Fibroblast of villous mesenchyme (primary cell): ENCODE data around the gene BRD3OS. TPM values are rescaled to one million over a fixed set of nuclear protein-coding genes. Genes with fewer than 3 reads are reported as not detected.

ENCODE experiments used
- DNase-seq: peaks from one replicate; pipeline ENCODE4 v3.0.0-alpha.2; 2010; ENCODE audit warnings: low read depth
- H3K4me3 ChIP-seq: 2 replicates; pipeline ENCODE4 v1.5.1; 2011; ENCODE audit warnings: low read depth, mild to moderate bottlenecking, low read length
- total RNA-seq: library from RNA; depleted of rRNA; stranded (reverse); fragments of >200 nt; gene quantifications from 2 replicates; pipeline ENCODE4 v1.2.3, GENCODE V29; 2012
- TF ChIP-seq, protein P1 (sequence below): IDR thresholded peaks from 2 replicates; pipeline ENCODE4 v1.5.1; 2012; ENCODE audit warnings: low read depth, mild to moderate bottlenecking, low read length; ENCODE audit not compliant: insufficient read depth

BRD3OS gene
- total RNA-seq, 1 donor: 22.9 TPM

- no peak for DNase-seq
- no peak overlapping the region for H3K4me3 ChIP-seq
- TF ChIP-seq, protein P1, sequence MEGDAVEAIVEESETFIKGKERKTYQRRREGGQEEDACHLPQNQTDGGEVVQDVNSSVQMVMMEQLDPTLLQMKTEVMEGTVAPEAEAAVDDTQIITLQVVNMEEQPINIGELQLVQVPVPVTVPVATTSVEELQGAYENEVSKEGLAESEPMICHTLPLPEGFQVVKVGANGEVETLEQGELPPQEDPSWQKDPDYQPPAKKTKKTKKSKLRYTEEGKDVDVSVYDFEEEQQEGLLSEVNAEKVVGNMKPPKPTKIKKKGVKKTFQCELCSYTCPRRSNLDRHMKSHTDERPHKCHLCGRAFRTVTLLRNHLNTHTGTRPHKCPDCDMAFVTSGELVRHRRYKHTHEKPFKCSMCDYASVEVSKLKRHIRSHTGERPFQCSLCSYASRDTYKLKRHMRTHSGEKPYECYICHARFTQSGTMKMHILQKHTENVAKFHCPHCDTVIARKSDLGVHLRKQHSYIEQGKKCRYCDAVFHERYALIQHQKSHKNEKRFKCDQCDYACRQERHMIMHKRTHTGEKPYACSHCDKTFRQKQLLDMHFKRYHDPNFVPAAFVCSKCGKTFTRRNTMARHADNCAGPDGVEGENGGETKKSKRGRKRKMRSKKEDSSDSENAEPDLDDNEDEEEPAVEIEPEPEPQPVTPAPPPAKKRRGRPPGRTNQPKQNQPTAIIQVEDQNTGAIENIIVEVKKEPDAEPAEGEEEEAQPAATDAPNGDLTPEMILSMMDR: no peak
Observed at GRCh38 chr9:134037641-134038040, 12.4 kb downstream of the BRD3OS start.

GRCh38 chr9:134039386-134040175 lies 14.3 kb downstream of the BRD3OS start:
- DNase-seq: no peak
- TF ChIP-seq, protein P1: no peak
- no peak overlapping the region for H3K4me3 ChIP-seq

- TF ChIP-seq, protein P1: no peak
- no peak overlapping the region for H3K4me3 ChIP-seq
- no peak for DNase-seq
Observed at GRCh38 chr9:134040176-134040565, 14.9 kb downstream of the BRD3OS start.

GRCh38 chr9:134040781-134041648 lies 15.7 kb downstream of the BRD3OS start:
- TF ChIP-seq, protein P1: no peak
- DNase-seq: no peak
- H3K4me3 ChIP-seq: no peak overlapping the region

- TF ChIP-seq, protein P1: no peak
- H3K4me3 ChIP-seq: no peak overlapping the region
- no peak for DNase-seq
Observed at GRCh38 chr9:134041649-134041962, 16.3 kb downstream of the BRD3OS start.

- no peak for DNase-seq
- no peak overlapping the region for H3K4me3 ChIP-seq
- TF ChIP-seq, protein P1: no peak
Observed at GRCh38 chr9:134043531-134043988, 18.3 kb downstream of the BRD3OS start.
